ENCODE results near the gene GSE1.

Gene GSE1

GRCh38 chr16:85567935-85568334 lies 45.2 kb upstream of the GSE1 start:
- Histone ChIP-seq H3K4me1 (ENCODE audit: control insufficient read depth, insufficient read depth, low read depth, low read length) (peaks cover 69% of the 10 kb centered on the region), H4K91ac (ENCODE audit: low read length) (no peak overlapping the region), H3K9me3 (ENCODE audit: control insufficient read depth, low read length) (no peaks in the 10 kb centered on the region), H4K8ac (ENCODE audit: low read length) (no peak overlapping the region), H3K14ac (ENCODE audit: low read length in 2 of 2) (no peak overlapping the region), H3K4me3 (ENCODE audit: insufficient read depth in 1 of 2, low read depth in 1 of 2, low read length in 2 of 2) (no peak overlapping the region), H3K27ac (ENCODE audit: low read length, poor library complexity, severe bottlenecking) (no peak overlapping the region), H2BK120ac (ENCODE audit: low read depth, low read length) (no peak overlapping the region), H3K18ac (ENCODE audit: low read depth in 1 of 2, low read length in 2 of 2) (no peak overlapping the region), H3K79me1 (replicated peaks; ENCODE audit: low read length, poor library complexity, severe bottlenecking) (peaks cover 39% of the 10 kb centered on the region), H2BK15ac (ENCODE audit: low read depth, poor library complexity, severe bottlenecking) (no peak overlapping the region), H2AFZ (ENCODE audit: low read depth, low read length) (no peak overlapping the region), H3K36me3 (ENCODE audit: control insufficient read depth in 1 of 2, insufficient read depth in 2 of 2, low read depth in 1 of 2, low read length in 2 of 2) (peaks cover 0 to 13% of the 10 kb centered on the region in 2 experiments), H3K27me3 (ENCODE audit: control insufficient read depth in 1 of 2, insufficient read depth in 1 of 2, low read length in 2 of 2) (no peaks in the 10 kb centered on the region), H2AK5ac (ENCODE audit: low read length, severe bottlenecking) (no peak overlapping the region), H3K9ac (ENCODE audit: low read length) (no peak overlapping the region), H2BK5ac (ENCODE audit: low read depth, low read length, poor library complexity, severe bottlenecking) (no peak overlapping the region), H3K4me2 (ENCODE audit: low read length, poor library complexity, severe bottlenecking) (no peak overlapping the region), H3K23ac (ENCODE audit: low read length in 2 of 2) (no peak overlapping the region), H2BK12ac (ENCODE audit: low read length in 2 of 2) (no peak overlapping the region), H3K4ac (ENCODE audit: low read depth in 1 of 2, low read length in 2 of 2) (no peak overlapping the region)
- 100% methylated on average over 3 of the region's 4 CpGs for WGBS
- no peak for DNase-seq

- Histone ChIP-seq H3K9ac (ENCODE audit: low read length) (no peak overlapping the region), H3K4ac (ENCODE audit: low read depth in 1 of 2, low read length in 2 of 2) (no peak overlapping the region), H2BK12ac (ENCODE audit: low read length in 2 of 2) (no peak overlapping the region), H2BK15ac (ENCODE audit: low read depth, poor library complexity, severe bottlenecking) (no peak overlapping the region), H3K4me1 (ENCODE audit: control insufficient read depth, insufficient read depth, low read depth, low read length) (peaks cover 66% of the 10 kb centered on the region), H4K8ac (ENCODE audit: low read length) (no peak overlapping the region), H2BK5ac (ENCODE audit: low read depth, low read length, poor library complexity, severe bottlenecking) (no peak overlapping the region), H3K4me3 (ENCODE audit: insufficient read depth in 1 of 2, low read depth in 1 of 2, low read length in 2 of 2) (no peak overlapping the region), H3K79me1 (replicated peaks; ENCODE audit: low read length, poor library complexity, severe bottlenecking) (peaks cover 41% of the 10 kb centered on the region), H3K14ac (ENCODE audit: low read length in 2 of 2) (no peak overlapping the region), H3K27ac (ENCODE audit: low read length, poor library complexity, severe bottlenecking) (no peak overlapping the region), H2BK120ac (ENCODE audit: low read depth, low read length) (no peak overlapping the region), H3K27me3 (ENCODE audit: control insufficient read depth in 1 of 2, insufficient read depth in 1 of 2, low read length in 2 of 2) (no peaks in the 10 kb centered on the region), H3K18ac (ENCODE audit: low read depth in 1 of 2, low read length in 2 of 2) (no peak overlapping the region), H3K9me3 (ENCODE audit: control insufficient read depth, low read length) (no peaks in the 10 kb centered on the region), H4K91ac (ENCODE audit: low read length) (no peak overlapping the region), H2AK5ac (ENCODE audit: low read length, severe bottlenecking) (peak overlapping the region; percentile 84), H3K4me2 (ENCODE audit: low read length, poor library complexity, severe bottlenecking) (no peak overlapping the region), H3K23ac (ENCODE audit: low read length in 2 of 2) (no peak overlapping the region), H3K36me3 (ENCODE audit: control insufficient read depth in 1 of 2, insufficient read depth in 2 of 2, low read depth in 1 of 2, low read length in 2 of 2) (peaks cover 0 to 13% of the 10 kb centered on the region in 2 experiments), H2AFZ (ENCODE audit: low read depth, low read length) (no peak overlapping the region)
- no peak for DNase-seq
- WGBS: 93% methylated on average over 5 of the region's 8 CpGs
These were observed 44.6 kb upstream of the GSE1 start for GRCh38 chr16:85568519-85568918.

- Histone ChIP-seq H2BK15ac (ENCODE audit: low read depth, poor library complexity, severe bottlenecking) (no peak overlapping the region), H3K27ac (ENCODE audit: low read length, poor library complexity, severe bottlenecking) (peak overlapping the region; percentile 82), H3K36me3 (ENCODE audit: control insufficient read depth in 1 of 2, insufficient read depth in 2 of 2, low read depth in 1 of 2, low read length in 2 of 2) (peaks cover 0 to 11% of the 10 kb centered on the region in 2 experiments), H2AFZ (ENCODE audit: low read depth, low read length) (no peak overlapping the region), H3K23ac (ENCODE audit: low read length in 2 of 2) (no peak overlapping the region), H3K79me1 (replicated peaks; ENCODE audit: low read length, poor library complexity, severe bottlenecking) (peaks cover 37% of the 10 kb centered on the region), H3K27me3 (ENCODE audit: control insufficient read depth in 1 of 2, insufficient read depth in 1 of 2, low read length in 2 of 2) (no peaks in the 10 kb centered on the region), H2AK5ac (ENCODE audit: low read length, severe bottlenecking) (peak overlapping the region; percentile 84), H3K14ac (ENCODE audit: low read length in 2 of 2) (no peak overlapping the region), H3K9ac (ENCODE audit: low read length) (no peak overlapping the region), H3K4me3 (ENCODE audit: insufficient read depth in 1 of 2, low read depth in 1 of 2, low read length in 2 of 2) (no peak overlapping the region), H3K4me2 (ENCODE audit: low read length, poor library complexity, severe bottlenecking) (peak overlapping the region; percentile 44), H3K18ac (ENCODE audit: low read depth in 1 of 2, low read length in 2 of 2) (peak overlapping the region; percentile 44 to 53), H2BK5ac (ENCODE audit: low read depth, low read length, poor library complexity, severe bottlenecking) (no peak overlapping the region), H2BK120ac (ENCODE audit: low read depth, low read length) (no peak overlapping the region), H4K8ac (ENCODE audit: low read length) (peak overlapping the region; percentile 71), H3K4me1 (ENCODE audit: control insufficient read depth, insufficient read depth, low read depth, low read length) (peaks cover 68% of the 10 kb centered on the region), H2BK12ac (ENCODE audit: low read length in 2 of 2) (peak overlapping the region in 1 of 2 experiments; percentile 27), H3K9me3 (ENCODE audit: control insufficient read depth, low read length) (no peaks in the 10 kb centered on the region), H3K4ac (ENCODE audit: low read depth in 1 of 2, low read length in 2 of 2) (peak overlapping the region in 1 of 2 experiments; percentile 57), H4K91ac (ENCODE audit: low read length) (peak overlapping the region; percentile 74)
- no peak for DNase-seq
- 86% methylated on average over 11 of the region's 11 CpGs for WGBS
These were observed 44.0 kb upstream of the GSE1 start for GRCh38 chr16:85569039-85569614.

GRCh38 chr16:85569615-85570212 lies 43.4 kb upstream of the GSE1 start:
- WGBS: 39% methylated on average over 20 of the region's 20 CpGs
- Histone ChIP-seq H3K9ac (ENCODE audit: low read length) (no peak overlapping the region), H2AK5ac (ENCODE audit: low read length, severe bottlenecking) (no peak overlapping the region), H3K14ac (ENCODE audit: low read length in 2 of 2) (peak overlapping the region in 1 of 2 experiments; percentile 41), H3K23ac (ENCODE audit: low read length in 2 of 2) (no peak overlapping the region), H3K4me1 (ENCODE audit: control insufficient read depth, insufficient read depth, low read depth, low read length) (peaks cover 74% of the 10 kb centered on the region), H3K27me3 (ENCODE audit: control insufficient read depth in 1 of 2, insufficient read depth in 1 of 2, low read length in 2 of 2) (no peaks in the 10 kb centered on the region), H3K18ac (ENCODE audit: low read depth in 1 of 2, low read length in 2 of 2) (peak overlapping the region; percentile 38 to 44), H3K27ac (ENCODE audit: low read length, poor library complexity, severe bottlenecking) (peak overlapping the region; percentile 82), H2AFZ (ENCODE audit: low read depth, low read length) (no peak overlapping the region), H3K4me3 (ENCODE audit: insufficient read depth in 1 of 2, low read depth in 1 of 2, low read length in 2 of 2) (no peak overlapping the region), H3K4me2 (ENCODE audit: low read length, poor library complexity, severe bottlenecking) (peak overlapping the region; percentile 44), H2BK15ac (ENCODE audit: low read depth, poor library complexity, severe bottlenecking) (no peak overlapping the region), H3K4ac (ENCODE audit: low read depth in 1 of 2, low read length in 2 of 2) (no peak overlapping the region), H2BK5ac (ENCODE audit: low read depth, low read length, poor library complexity, severe bottlenecking) (peak overlapping the region; percentile 22), H4K91ac (ENCODE audit: low read length) (no peak overlapping the region), H2BK120ac (ENCODE audit: low read depth, low read length) (no peak overlapping the region), H3K36me3 (ENCODE audit: control insufficient read depth in 1 of 2, insufficient read depth in 2 of 2, low read depth in 1 of 2, low read length in 2 of 2) (peaks cover 0 to 11% of the 10 kb centered on the region in 2 experiments), H2BK12ac (ENCODE audit: low read length in 2 of 2) (peak overlapping the region; percentile 69 to 74), H4K8ac (ENCODE audit: low read length) (peak overlapping the region; percentile 66), H3K79me1 (replicated peaks; ENCODE audit: low read length, poor library complexity, severe bottlenecking) (peaks cover 38% of the 10 kb centered on the region), H3K9me3 (ENCODE audit: control insufficient read depth, low read length) (no peaks in the 10 kb centered on the region)
- peak; percentile 92 for DNase-seq

Measured in mesenchymal stem cell (in vitro differentiated cells and primary cell).